Ureter (tissue), 1 donor: ENCODE results near the gene CDKN2AIPNL. TPM values are rescaled to one million over a fixed set of nuclear protein-coding genes. Genes with fewer than 3 reads are reported as not detected.
A peak's percentile ranks its signal among the peaks of the same experiment; 100 is the strongest.
"Not testable (repeated sequence)": the region's sequence is repeated elsewhere in the genome, so short reads cannot be mapped to it uniquely, and the experiment has no call there.

Experiments used
- DNase-seq: peaks from one replicate; pipeline ENCODE4 v3.0.0-alpha.2; 2020; ENCODE audit warnings: low spot score
- total RNA-seq: library from RNA; stranded (reverse); gene quantifications from one replicate; pipeline ENCODE4 v1.2.4, GENCODE V29; 2023
- donor health status: DM: yes; HTN: yes; CAD: no.

Gene CDKN2AIPNL
- total RNA-seq, 1 donor from 2014 or later, result 23.5 TPM

- DNase-seq, result no peak
Observed at GRCh38 chr5:134437847-134438581, 26.3 kb upstream of the CDKN2AIPNL start.

DNA sequence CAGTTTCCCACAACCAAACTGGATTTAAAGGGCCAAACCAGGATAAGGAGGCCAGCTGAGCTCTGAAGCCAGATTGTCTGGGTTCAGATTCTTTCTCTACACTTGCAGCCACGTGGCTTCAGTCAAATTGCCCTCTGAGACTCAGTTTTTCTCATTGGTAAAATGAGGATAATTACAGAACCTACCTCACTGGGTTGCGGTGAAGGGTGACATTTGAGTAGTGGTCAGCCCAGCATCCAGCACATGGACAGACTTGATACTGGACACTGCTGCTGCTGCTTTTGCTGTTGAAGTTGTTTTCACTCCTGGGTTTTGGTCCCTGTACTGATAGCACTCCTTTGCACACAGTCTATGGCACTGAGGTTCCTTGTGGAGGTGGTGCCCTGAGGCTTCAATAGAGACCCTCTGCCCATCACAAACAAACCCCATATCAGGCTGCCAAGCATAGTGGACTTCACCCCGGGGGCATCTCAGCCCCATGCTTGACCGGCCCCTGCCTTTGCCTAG is 25.7 kb upstream of the CDKN2AIPNL start:
- no peak for DNase-seq

- peak; percentile 77 for DNase-seq
Observed at GRCh38 chr5:134436523-134437339, 25.1 kb upstream of the CDKN2AIPNL start.

GRCh38 chr5:134435560-134435959 is 23.9 kb upstream of the CDKN2AIPNL start:
- no peak for DNase-seq

DNA sequence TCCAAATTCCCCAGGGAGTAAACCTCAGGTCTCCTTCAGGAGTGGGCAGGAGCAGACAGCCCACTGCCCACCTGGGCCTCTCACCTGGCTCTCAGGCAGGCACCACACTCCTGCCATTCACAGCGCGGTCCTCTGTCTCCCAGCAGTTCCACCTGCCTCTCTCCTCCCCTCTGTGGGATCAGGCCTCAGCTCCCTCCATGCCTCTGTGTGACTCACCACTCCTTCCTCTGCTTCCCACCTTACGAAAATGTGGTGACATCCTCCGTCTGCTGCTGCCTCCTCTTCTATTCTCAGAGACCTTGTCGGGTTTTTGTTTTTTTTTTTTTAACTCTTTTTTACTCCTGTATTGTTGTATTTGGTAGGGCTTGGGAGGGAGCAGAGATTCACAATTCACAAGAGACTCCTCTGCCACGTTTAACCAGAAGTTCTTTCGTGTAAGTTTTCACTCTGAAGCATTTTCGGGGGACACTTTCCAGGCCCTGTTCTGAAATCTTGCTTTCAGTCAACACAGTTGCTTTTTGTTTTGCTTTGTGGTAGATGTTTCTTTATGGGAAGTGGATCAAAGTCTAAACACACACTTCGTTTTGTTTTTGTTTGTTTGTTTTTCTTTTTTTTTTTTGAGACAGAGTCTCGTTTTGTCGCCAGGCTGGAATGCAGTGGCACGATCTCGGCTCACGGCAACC is 21.1 kb upstream of the CDKN2AIPNL start:
- no peak for DNase-seq

DNA sequence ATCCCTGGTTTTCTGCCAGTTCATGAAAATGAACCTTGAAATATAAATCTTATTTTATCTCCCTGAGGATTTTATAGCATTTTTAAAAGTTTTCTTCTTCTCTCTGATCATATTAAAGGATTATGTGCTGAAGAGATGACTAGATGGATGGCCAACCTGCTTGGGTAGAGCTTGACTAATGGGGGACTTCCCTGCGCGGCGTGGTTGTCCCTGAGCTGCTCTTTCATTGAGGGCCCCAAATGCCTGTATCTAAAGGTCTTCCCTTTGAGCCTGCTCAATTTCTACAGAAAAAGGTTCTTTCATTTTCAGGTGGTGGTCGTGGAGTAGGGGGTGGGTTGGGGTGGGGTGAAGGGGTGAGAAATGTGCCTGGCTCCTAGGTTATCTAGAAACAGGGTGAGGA is 20.5 kb upstream of the CDKN2AIPNL start:
- no peak for DNase-seq

GRCh38 chr5:134430001-134430569 is 18.4 kb upstream of the CDKN2AIPNL start:
- no peak for DNase-seq

GRCh38 chr5:134427540-134428041 is 15.9 kb upstream of the CDKN2AIPNL start:
- no peak for DNase-seq

- DNase-seq, result no peak
Observed at GRCh38 chr5:134426361-134426760, 14.7 kb upstream of the CDKN2AIPNL start.

DNA sequence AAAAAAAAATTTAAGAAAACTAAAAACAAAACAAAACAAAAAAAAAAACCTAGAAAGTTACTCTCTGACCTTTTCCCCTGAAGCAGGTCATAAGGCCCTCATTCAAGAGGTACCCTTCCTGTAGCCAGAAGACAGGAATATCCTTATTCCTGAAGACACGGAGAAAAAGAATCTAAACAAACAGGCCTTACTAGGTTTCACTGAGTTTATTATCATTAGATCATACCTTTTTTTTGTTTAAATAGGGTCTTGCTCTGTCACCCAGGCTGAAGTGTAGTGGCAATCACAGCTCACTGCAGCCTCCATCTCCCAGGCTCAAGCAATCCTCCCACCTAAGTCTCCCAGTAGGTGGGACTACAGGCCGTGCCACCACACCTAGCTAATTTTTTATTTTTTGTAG is 11.7 kb upstream of the CDKN2AIPNL start:
- no peak for DNase-seq

GRCh38 chr5:134422791-134423365 is 11.2 kb upstream of the CDKN2AIPNL start:
- no peak for DNase-seq

GRCh38 chr5:134421038-134421437 is 9.4 kb upstream of the CDKN2AIPNL start:
- not testable (repeated sequence) for DNase-seq

- no peak for DNase-seq
Observed at GRCh38 chr5:134420343-134420742, 8.7 kb upstream of the CDKN2AIPNL start.

DNA sequence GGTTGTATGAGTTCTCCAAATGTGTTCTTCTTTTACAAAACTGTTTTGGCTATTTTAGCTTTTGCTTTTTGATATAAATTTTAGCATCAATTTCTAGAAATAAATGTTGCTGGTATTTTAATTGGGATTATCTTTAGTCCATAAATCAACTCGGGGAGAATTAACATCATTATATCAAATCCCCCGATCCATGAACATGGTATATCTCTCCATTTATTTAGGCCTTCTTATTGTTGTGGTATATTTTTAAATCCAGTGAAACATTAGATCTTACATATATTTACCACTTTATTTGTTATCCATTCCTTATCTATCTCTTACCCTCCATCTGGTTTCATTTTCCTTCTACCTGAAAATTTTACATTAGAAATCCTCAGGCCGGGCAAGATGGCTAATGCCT is 7.3 kb upstream of the CDKN2AIPNL start:
- no peak for DNase-seq

DNA sequence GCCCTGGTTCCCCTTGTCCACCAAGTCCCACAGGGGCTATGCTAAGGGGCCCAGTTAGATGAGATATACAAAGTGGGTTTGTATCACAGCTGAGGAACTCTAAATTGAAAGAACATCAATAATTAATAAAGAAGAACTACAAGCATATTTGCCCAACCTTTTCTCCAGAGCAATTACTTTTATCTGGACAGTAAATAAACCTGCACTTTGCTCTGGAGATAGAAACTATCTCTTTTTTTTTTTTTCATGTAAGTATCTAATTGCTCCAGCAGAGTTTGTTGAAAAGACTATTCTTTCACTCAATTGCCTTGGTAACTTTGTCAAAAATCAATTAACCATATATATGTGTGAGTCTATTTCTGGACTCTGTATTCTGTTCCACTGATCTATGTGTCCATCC is 6.0 kb upstream of the CDKN2AIPNL start:
- no peak for DNase-seq

- no peak for DNase-seq
Observed at GRCh38 chr5:134413046-134413445, 1.4 kb upstream of the CDKN2AIPNL start.

DNA sequence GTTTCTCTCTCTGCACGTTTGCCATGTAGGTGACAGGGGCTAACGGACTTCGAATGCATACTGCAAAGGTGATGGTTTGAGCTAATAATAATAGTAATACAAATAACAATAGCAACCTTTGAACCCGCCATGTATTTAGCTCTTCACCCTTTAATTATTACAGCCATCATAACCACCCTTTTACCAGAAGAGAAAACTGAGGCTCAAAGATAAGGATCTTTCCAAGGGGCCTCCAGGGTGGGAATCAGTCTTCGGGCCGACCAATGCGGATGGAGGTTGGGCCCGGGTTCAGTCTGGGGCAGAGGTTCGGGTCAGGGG is 494 bp downstream of the CDKN2AIPNL start:
- no peak for DNase-seq

DNA sequence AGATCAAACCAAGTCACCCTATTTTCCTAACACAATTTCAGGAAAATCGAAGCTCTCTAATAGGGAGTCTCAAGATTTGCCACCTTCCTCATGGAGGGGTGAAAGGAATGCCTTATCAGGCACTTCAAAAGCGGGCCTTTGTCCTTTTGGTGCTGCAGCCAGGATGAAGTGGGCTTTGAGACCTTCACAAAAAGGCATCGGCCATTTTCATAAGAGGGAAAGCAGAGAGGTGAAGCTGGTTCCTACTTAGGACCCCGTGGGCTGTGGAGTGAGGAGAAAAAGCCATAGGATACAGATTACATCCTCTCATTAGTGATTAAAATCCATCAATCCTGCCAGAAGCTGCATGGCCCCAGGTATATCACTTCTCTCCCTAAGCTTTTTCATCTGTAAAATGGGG is 859 bp downstream of the CDKN2AIPNL start:
- no peak for DNase-seq

- DNase-seq, result no peak
Observed at GRCh38 chr5:134409321-134409720, 2.4 kb downstream of the CDKN2AIPNL start.

DNA sequence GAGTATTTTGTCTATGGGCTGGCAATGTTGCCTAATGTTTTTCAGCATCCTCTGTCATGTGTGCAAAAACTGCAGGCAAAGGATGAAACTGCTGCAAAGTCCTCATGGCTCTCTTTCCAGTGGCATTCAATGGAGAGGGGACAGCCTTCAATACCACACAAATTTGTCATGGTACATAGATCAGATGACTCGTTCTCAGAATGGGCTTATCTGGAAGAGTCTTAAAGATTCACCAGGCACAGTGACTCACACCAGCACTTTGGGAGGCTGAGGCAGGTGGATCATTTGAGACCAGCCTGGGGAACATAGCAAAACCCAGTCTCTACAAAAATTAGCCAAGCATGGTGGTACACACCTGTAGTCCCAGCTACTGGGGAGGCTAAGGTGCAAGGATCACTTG is 5.3 kb downstream of the CDKN2AIPNL start:
- no peak for DNase-seq

- no peak for DNase-seq
Observed at GRCh38 chr5:134403951-134404350, 7.7 kb downstream of the CDKN2AIPNL start.
